GM12874 (cell line): ENCODE data around the gene XYLT1.

Experiments
- TF ChIP-seq, protein P1 (sequence below): IDR thresholded peaks from 2 replicates; pipeline ENCODE4 v1.5.1; 2011; ENCODE audit warnings: low read depth, mild to moderate bottlenecking, control low read depth, low read length, moderate library complexity; ENCODE audit not compliant: insufficient read depth

XYLT1 gene

GRCh38 chr16:17440131-17440530 is 30.6 kb downstream of the XYLT1 start:
- TF ChIP-seq, protein P1, sequence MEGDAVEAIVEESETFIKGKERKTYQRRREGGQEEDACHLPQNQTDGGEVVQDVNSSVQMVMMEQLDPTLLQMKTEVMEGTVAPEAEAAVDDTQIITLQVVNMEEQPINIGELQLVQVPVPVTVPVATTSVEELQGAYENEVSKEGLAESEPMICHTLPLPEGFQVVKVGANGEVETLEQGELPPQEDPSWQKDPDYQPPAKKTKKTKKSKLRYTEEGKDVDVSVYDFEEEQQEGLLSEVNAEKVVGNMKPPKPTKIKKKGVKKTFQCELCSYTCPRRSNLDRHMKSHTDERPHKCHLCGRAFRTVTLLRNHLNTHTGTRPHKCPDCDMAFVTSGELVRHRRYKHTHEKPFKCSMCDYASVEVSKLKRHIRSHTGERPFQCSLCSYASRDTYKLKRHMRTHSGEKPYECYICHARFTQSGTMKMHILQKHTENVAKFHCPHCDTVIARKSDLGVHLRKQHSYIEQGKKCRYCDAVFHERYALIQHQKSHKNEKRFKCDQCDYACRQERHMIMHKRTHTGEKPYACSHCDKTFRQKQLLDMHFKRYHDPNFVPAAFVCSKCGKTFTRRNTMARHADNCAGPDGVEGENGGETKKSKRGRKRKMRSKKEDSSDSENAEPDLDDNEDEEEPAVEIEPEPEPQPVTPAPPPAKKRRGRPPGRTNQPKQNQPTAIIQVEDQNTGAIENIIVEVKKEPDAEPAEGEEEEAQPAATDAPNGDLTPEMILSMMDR, result no peak

- TF ChIP-seq, protein P1, result no peak
Observed at GRCh38 chr16:17439580-17439979, 31.2 kb downstream of the XYLT1 start.

DNA sequence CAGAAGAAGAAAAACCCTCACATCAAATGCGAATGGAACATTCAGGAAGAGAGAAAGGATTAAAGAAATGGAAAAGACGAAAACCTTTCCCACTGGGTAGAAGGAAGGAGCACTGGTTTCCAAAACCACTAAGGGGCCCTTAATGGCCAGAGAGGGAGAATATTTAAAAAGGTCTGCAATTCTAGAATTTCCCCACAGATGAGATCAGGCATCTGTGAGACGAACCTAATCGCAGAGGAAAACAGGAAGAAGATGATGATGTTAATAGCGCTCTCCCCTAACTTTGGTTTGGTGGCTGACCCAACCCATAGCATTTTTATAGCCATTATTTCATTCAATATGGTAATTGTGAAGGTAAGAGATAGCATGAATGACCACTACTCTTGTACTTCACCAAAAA is 32.8 kb downstream of the XYLT1 start:
- TF ChIP-seq, protein P1, result no peak

DNA sequence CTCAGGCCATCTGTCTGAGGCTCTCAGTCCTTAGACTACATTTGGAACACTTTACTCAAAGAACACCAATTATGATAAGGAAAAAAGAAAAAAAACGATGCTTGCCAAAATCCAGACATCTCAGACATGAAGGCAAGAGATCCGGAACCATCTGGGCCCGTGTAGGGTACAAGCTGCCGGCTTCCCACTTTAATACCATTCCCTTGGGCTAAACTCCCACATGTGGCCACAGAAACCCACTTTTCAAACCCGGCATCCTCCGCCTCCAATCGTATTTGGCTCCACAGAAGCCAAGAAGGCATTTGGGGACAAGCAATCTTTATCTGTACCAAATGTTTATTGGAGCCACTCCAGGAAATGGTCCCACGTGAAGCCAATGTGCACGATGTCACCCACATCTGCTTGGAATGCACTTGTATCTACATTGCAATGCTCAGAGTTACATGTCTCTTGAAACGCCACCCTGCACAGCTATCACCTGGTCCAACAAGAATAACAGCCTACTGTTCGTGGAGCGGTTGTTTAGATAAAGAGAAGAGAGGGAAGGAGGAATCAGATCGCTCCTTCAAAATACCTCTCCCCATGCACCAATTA is 33.5 kb downstream of the XYLT1 start:
- TF ChIP-seq, protein P1, result no peak

GRCh38 chr16:17435318-17435717 is 35.4 kb downstream of the XYLT1 start:
- TF ChIP-seq, protein P1, result no peak

GRCh38 chr16:17433577-17434451 is 36.9 kb downstream of the XYLT1 start:
- TF ChIP-seq, protein P1, result no peak

DNA sequence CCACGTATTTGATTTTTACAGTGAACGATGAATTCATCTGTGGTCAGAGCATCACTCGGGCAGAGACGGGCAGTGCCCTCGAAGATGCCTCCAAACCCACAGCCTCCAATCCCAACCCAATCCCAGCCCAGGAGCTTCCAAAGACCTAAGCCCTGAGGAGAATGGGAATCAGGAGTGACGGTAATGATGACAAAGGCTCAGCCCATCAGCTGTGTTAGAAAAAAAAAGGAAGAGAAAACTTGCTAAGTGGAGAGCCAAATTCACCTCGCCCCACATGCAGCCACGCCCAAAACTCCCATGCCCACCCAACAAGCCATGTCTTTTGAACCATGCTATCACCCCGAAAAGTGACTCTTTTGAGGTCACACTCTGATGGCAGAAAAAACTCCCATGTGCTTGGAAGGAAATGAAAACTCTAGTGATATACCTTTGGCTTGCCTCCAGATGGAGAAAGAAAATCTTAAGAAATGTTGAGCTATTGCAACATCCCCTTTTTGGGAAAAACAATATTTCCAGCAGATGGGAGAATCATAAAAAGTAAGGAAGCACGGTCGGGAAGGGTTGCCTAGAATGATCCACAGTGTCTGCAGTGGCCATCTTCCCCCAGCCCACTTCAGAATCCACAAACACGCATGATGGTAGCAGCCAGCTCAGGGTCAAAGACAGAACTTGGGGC is 37.7 kb downstream of the XYLT1 start:
- TF ChIP-seq, protein P1, result no peak
